ENCODE results near the gene SIGLEC10.
"Not testable (repeated sequence)": the region's sequence is repeated elsewhere in the genome, so short reads cannot be mapped to it uniquely, and the experiment has no call there.

- not testable (repeated sequence) for TF ChIP-seq CTCF, POLR2A (IDR thresholded peaks at IDR 0.05)
Observed at GRCh38 chr19:51399936-51400335, 17.5 kb downstream of the SIGLEC10 start.
